WTC11 (cell line): Measurements from ENCODE around the gene C1R.

Source experiments
- NFE2L1 ChIP-seq: sonication (generic); formaldehyde crosslinking; IDR thresholded peaks from 2 replicates; pipeline ENCODE4 v1.8.1; 2023; ENCODE audit warnings: missing genetic modification reagents
- ZNF263 ChIP-seq: sonication (generic); formaldehyde crosslinking; IDR thresholded peaks from 2 replicates; pipeline ENCODE4 v1.8.1; 2022; ENCODE audit warnings: low read depth, mild to moderate bottlenecking, moderate library complexity, missing genetic modification reagents
- TF ChIP-seq, protein P1 (sequence below): fragments of 200-600 bp; IDR thresholded peaks from 2 replicates; pipeline ENCODE4 v1.8.0; 2022; ENCODE audit warnings: antibody characterized with exemption
- TF ChIP-seq, protein P2 (sequence below): sonication (generic); formaldehyde crosslinking; IDR thresholded peaks from 2 replicates; pipeline ENCODE4 v1.8.1; 2022; ENCODE audit warnings: mild to moderate bottlenecking, missing genetic modification reagents, moderate library complexity, borderline replicate concordance

DNA sequence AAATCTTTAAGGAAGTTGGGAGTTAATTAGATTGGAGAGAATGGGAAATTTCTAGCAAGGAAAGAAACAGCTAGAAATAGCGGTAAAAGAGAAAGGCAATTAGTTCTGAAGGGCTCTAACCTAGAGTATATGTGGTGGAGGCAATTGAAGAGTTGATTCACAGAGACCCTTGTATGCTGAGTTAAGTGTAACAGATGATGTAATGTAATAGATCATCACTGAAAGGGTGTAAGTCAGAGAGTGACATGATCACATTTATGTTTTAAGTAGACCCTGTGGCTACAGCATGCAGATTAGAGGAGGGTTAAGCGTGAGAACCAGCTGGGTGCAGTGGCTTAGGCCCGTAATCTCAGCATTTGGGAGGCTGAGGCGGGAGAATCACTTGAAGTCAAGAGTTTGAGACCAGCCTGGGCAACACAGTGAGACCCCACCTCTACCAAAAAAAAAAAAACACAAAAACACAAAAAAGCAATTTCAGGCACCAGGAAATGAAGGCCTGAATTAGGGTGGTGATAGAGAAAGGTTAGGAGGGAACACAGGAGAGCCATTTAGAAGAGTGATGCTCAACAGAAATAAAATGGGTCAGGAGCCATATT, 33.5 kb upstream of the C1R start:
- TF ChIP-seq ZNF263: no peak
- no peak for TF ChIP-seq NFE2L1 (CRISPR knock-in tag)
- TF ChIP-seq, protein P1, sequence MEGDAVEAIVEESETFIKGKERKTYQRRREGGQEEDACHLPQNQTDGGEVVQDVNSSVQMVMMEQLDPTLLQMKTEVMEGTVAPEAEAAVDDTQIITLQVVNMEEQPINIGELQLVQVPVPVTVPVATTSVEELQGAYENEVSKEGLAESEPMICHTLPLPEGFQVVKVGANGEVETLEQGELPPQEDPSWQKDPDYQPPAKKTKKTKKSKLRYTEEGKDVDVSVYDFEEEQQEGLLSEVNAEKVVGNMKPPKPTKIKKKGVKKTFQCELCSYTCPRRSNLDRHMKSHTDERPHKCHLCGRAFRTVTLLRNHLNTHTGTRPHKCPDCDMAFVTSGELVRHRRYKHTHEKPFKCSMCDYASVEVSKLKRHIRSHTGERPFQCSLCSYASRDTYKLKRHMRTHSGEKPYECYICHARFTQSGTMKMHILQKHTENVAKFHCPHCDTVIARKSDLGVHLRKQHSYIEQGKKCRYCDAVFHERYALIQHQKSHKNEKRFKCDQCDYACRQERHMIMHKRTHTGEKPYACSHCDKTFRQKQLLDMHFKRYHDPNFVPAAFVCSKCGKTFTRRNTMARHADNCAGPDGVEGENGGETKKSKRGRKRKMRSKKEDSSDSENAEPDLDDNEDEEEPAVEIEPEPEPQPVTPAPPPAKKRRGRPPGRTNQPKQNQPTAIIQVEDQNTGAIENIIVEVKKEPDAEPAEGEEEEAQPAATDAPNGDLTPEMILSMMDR: no peak
- TF ChIP-seq, protein P2, sequence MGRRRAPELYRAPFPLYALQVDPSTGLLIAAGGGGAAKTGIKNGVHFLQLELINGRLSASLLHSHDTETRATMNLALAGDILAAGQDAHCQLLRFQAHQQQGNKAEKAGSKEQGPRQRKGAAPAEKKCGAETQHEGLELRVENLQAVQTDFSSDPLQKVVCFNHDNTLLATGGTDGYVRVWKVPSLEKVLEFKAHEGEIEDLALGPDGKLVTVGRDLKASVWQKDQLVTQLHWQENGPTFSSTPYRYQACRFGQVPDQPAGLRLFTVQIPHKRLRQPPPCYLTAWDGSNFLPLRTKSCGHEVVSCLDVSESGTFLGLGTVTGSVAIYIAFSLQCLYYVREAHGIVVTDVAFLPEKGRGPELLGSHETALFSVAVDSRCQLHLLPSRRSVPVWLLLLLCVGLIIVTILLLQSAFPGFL (CRISPR knock-in tag): no peak
